HG03442 (cell line): Measurements from ENCODE around the gene PLEKHA5.
"Not testable (repeated sequence)": the region's sequence is repeated elsewhere in the genome, so short reads cannot be mapped to it uniquely, and the experiment has no call there.

Experiments
- ATAC-seq: cut with Tn5 transposase; IDR thresholded peaks from one replicate; pipeline ENCODE4 v1.9.1; 2021; ENCODE audit warnings: mild to moderate bottlenecking, moderate library complexity; ENCODE audit not compliant: unreplicated experiment

PLEKHA5 gene

DNA sequence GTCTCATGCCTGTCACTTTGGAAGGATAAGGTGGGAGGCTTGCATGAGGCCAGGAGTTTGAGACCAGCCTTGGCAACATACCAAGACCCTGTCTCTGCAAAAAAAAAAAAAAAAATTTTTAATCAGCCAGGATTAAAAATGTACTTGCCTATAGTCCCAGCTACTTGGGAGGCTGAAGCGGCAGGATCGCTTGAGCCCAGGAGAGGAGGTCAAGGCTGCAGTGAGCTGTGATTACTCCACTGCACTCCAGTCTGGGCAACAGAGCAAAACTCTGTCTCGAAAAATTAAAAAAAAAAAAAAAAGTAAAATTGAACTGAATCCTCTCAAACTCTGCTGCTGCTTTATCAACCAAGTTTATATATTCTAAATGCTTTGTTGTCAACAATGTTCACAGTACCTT, 181.6 kb downstream of the PLEKHA5 start:
- no peak for ATAC-seq

DNA sequence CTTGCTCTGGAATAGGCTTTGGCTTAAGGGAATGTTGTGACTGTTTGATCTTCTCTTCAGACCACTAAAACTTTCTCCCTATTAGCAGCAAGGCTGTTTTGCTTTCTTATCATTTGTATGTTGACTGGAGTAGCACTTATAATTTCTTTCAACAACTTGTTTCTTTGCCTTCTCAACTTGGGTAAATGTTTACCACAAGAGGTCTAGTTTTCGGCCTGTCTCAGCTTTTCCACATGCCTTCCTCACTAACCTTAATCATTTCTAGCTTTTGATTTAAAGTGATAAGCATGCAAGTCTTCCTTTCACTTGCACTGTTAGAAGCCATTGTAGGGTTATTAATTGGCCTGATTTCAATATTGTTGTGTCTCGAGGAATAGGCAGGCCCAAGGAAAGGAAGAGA, 183.1 kb downstream of the PLEKHA5 start:
- ATAC-seq = no peak

- ATAC-seq = no peak
Measured at GRCh38 chr12:19316425-19316824, 186.9 kb downstream of the PLEKHA5 start.

DNA sequence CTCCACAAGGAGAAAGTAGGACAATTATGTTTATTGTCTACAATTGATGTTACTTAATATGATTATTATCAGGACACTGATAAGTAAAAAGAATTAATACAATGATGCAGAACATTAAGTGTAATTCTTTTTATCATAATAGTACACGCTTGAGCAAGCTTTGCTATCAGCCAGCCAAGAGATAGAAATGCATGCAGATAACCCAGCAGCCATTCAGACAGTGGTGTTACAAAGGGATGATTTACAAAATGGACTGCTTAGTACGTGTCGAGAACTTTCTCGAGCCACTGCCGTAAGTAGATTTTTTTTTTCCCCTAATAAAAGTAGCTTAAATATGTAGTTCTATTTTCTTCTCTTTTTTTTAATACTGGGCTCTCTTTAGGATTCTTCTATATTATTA, 192.8 kb downstream of the PLEKHA5 start:
- no peak for ATAC-seq

DNA sequence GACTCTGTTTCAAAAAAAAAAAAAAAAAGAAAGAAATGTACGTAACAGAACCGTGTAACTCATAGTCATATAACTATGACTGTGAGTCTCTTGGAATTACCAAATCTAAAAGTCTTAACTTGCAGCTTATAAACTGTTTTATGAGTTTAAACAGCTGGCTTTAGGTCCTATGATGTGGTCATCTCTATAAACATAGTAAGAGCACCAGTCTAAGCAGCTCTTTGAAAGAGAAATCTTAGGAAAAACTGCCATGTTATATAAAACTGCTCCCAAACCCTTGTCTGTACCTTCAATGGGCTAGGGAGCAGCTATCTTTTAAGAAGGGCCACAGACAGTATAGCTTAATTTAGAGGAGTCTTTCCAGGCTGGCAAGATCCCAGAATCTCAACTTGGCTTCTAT, 194.3 kb downstream of the PLEKHA5 start:
- no peak for ATAC-seq

DNA sequence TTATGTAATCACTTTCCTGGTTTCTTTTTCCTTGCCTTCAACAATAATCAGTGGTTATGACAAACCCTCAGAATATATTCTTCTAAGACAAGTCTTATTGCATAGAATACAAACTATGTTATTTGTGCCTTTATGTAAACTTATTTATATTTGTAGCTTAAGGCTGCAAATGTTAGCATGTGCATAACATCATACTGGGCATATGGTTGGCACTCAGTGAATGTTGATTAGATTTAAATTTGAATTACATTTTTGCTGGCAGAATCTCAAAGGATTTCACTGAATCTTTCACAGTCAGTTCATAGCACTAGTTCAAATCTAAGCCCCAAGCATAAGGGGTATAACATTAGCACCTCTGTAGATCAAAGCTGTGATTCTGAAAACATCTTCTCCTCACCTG, 196.6 kb downstream of the PLEKHA5 start:
- ATAC-seq = no peak

DNA sequence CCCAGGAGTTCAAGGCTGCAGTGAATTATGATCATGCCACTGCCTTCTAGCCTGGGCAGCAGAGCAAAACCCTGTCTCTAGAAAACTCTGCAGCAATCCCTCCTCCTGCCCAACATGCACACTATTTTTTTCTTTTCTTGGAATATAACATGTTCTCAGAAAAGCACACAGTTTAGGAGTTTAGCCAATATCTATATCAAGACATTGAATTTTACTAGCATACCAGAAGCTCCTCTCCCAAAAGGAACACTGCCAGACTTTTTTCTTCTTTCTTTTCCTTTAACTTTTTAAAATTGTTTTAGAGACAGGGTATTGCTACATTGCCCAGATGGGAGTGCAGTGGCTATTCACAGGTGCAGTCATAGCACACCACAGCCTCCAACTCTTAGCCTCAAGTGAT, 202.7 kb downstream of the PLEKHA5 start:
- no peak for ATAC-seq

DNA sequence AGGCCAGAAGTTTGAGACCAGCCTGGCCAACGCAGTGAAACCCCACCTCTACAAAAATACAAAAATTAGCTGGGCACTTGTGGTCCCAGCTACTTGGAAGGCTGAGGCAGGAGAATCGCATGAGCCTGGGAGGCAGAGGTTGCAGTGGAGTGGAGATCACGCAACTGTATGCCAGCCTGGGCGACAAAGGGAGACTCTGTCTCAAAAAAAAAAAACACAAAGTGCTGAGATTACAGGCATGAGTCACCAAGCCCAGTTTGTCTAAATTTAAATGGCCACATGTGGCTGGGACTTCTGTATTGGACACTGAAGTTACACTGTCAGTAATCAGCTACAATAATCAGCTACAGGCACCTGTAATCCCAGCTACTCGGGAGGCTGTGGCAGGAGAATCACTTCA, 208.9 kb downstream of the PLEKHA5 start:
- ATAC-seq = no peak

- ATAC-seq = not testable (repeated sequence)
Measured at GRCh38 chr12:19350850-19351249, 221.3 kb downstream of the PLEKHA5 start.

GRCh38 chr12:19351346-19351745, 221.8 kb downstream of the PLEKHA5 start:
- no peak for ATAC-seq

- no peak for ATAC-seq
Measured at GRCh38 chr12:19369691-19370148, 240.2 kb downstream of the PLEKHA5 start.

GRCh38 chr12:19373586-19373985, 244.1 kb downstream of the PLEKHA5 start:
- no peak for ATAC-seq

DNA sequence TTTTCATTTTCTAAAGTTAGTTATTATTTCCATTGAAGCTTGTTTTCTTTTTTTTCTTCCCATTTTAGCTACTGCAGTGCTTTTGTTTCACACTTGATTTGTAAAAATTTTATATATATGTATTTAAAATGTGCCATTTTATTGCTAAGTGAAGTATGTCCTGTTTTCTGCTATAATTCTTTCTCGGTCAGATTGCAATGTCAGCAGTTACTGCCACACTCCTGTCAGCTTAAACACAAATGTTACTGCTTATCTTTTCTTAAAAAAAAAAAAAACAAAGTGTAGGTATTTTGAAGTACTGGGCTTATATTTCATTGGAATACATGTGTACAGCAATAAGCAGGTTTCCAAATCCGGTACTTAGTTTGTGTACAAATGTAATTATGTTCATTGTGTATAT, 246.4 kb downstream of the PLEKHA5 start:
- ATAC-seq = no peak

DNA sequence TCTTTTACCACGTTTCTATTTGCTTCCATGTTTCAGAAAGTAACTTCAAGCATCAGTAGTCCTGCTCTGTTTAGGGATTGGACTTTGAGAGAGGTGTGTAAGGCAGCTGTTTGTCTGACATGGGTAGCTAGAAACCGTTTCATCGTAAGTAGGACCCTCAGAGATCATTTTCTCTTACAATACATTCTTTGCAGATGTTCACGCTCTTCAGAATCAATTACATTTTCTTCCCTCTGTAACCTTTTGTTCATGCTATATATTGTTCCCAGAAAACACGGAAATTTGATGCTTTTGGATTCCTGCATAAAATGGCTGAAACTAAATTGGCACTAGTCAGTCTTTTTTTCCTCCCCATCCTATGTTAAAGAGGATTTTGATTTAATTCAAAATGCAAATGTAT, 247.2 kb downstream of the PLEKHA5 start:
- ATAC-seq = no peak

DNA sequence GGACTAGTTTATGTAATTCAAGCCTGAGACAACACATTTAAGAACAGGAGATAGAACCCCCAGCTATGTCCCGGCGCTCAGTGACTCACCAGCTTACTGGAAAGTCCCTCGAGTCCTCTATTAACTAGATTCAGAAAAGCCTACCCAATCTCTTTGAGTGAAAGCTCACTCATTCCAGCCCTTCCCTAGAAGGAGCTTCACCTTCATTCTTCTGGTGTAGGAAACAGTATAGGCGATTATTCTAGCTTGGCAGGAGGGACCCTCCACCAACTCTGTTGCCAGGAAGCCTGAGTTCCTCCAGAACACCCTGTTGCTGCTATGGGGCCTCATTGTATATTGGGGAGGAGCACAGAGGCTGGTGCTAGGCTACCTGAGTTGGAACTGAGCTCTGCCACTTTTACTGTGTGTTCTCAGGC, 252.6 kb downstream of the PLEKHA5 start:
- ATAC-seq = peak; percentile 97

DNA sequence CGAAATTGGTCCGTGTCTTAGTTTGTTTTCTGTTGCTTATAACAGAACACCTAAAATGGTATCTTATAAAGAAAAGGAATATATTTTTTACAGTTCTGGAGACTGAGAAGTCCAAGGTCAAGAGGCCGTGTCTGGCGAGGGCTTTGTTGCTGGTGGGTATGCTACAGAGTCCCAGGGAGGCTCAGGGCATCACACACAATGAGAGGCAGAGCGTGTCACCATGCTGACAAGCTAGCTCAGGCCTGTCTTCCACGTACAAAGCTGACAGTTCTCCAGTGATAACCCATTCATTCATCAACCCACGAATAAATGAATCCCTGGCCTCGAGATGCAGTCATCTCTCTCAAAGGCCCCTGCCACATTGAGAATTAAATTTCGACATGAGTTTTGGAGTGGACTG, 253.0 kb downstream of the PLEKHA5 start:
- no peak for ATAC-seq

- no peak for ATAC-seq
Measured at GRCh38 chr12:19387161-19387560, 257.6 kb downstream of the PLEKHA5 start.

DNA sequence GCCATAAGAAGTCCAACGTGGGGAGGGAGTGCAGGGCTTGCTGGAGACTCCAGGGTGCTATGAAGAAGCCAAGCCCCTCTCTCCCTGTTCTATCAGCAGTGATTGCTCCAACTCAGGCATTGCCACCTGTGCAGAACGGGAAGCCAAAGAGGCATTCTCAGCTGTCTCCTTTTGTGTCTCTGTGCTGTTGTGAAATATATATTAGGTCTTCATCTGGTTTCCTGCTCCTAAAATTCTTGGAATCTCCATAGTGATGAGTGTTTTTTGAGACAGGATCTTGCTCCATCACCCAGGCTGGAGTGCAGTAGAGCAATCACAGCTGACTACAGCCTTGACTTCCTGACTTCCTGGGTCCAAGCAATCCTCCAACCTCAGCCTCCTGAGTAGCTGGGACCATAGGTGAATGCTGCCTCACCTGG, 258.6 kb downstream of the PLEKHA5 start:
- no peak for ATAC-seq

GRCh38 chr12:19390051-19390598, 260.6 kb downstream of the PLEKHA5 start:
- ATAC-seq = no peak

GRCh38 chr12:19392644-19393043, 263.1 kb downstream of the PLEKHA5 start:
- not testable (repeated sequence) for ATAC-seq

- ATAC-seq = no peak
Measured at GRCh38 chr12:19394385-19394784, 264.9 kb downstream of the PLEKHA5 start.

DNA sequence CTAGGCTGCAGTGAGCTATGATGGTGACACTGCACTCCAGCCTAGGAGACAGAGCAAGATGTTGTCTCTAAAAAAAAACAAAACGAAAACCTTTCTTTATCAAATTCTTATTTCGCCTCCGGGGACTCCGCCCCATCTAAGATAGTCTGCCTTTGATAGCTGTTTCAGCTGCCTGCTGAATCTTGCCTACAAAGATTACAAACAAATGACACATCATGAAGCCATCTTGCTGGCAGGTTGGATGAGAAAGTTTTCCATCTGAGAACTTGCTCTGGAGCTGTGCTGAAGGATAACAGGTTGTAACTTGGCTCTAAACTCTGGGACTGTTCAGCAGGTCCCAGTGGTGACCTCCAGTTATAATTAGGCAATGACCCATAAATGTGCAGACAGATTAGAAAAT, 268.0 kb downstream of the PLEKHA5 start:
- no peak for ATAC-seq
